Natural killer cell (primary cell): ENCODE measurements around the gene FHOD3. TPM values are rescaled to one million over a fixed set of nuclear protein-coding genes. Genes with fewer than 3 reads are reported as not detected.

Source experiments
- ATAC-seq, 3 donors: fragments of 150-1000 bp in 2 of 3; fragments of 200-7000 bp in 1 of 3; cut with Tn5 transposase; 1 replicate in 1 of 3; 2 replicates in 2 of 3; pipeline ENCODE4 v1.10.0; 2021; ENCODE audit warnings: mild to moderate bottlenecking in 2 of 3, moderate library complexity in 2 of 3
- DNase-seq, 2 donors: peaks; one replicate each; pipeline versions ENCODE4 v3.0.0 to v3.0.0-alpha.2; 2013 to 2021; ENCODE audit warnings: mixed read lengths in 1 of 2
- H3K27ac ChIP-seq: one replicate; pipeline ENCODE4 v1.5.1; 2013; ENCODE audit warnings: mild to moderate bottlenecking, low read length
- H3K27me3 ChIP-seq: one replicate; pipeline ENCODE4 v1.6.1; 2013; ENCODE audit warnings: low read length; ENCODE audit not compliant: control insufficient read depth, insufficient read depth
- H3K36me3 ChIP-seq: one replicate; pipeline ENCODE4 v1.6.1; 2013; ENCODE audit warnings: low read length; ENCODE audit not compliant: control insufficient read depth, insufficient read depth
- H3K4me1 ChIP-seq: one replicate; pipeline ENCODE4 v1.6.1; 2013; ENCODE audit warnings: low read length; ENCODE audit not compliant: control insufficient read depth, insufficient read depth
- H3K4me3 ChIP-seq: one replicate; pipeline ENCODE4 v1.5.1; 2013; ENCODE audit warnings: low read length
- H3K9me3 ChIP-seq: one replicate; pipeline ENCODE4 v1.6.1; 2013; ENCODE audit warnings: low read length; ENCODE audit not compliant: control insufficient read depth, insufficient read depth
- H3K27ac Mint-ChIP-seq, 2 donors: one replicate each; pipeline ENCODE4 v1.8.0; 2022; ENCODE audit warnings: mild to moderate bottlenecking in 2 of 2, mixed read lengths in 2 of 2, moderate library complexity in 1 of 2
- H3K27me3 Mint-ChIP-seq, 2 donors: one replicate each; pipeline ENCODE4 v1.8.0; 2022; ENCODE audit warnings: low read depth in 2 of 2, mixed read lengths in 2 of 2
- H3K36me3 Mint-ChIP-seq: one replicate; pipeline ENCODE4 v1.8.0; 2022; ENCODE audit warnings: mixed read lengths
- H3K4me1 Mint-ChIP-seq, 2 donors: one replicate each; pipeline ENCODE4 v1.8.0; 2022; ENCODE audit warnings: mixed read lengths in 2 of 2
- H3K4me3 Mint-ChIP-seq: one replicate; pipeline ENCODE4 v1.8.0; 2022; ENCODE audit warnings: mild to moderate bottlenecking, moderate library complexity, mixed read lengths
- H3K9me3 Mint-ChIP-seq, 2 donors: one replicate each; pipeline ENCODE4 v1.8.0; 2022; ENCODE audit warnings: mixed read lengths in 2 of 2
- WGBS: methylation state at CpG from one replicate; pipeline ENCODE4 v1.1.7; 2013; ENCODE audit warnings: missing lambda C conversion rate; ENCODE audit not compliant: insufficient coverage; 5-methylcytosine and 5-hydroxymethylcytosine counted together
- intact Hi-C: fragments of 100-400 bp; cut with micrococcal nuclease; formaldehyde crosslinking; loops from one replicate; pipeline ENCODE4 v1.14.2; 2022
- total RNA-seq, 4 donors: library from RNA; stranded (reverse); fragments of 120-200 nt in 1 of 4; gene quantifications; one replicate each; pipeline versions ENCODE4 v1.2.3 to v1.2.4, GENCODE V29; 2013 to 2022
- TF ChIP-seq, protein P1 (sequence below): fragments of 200-600 bp; IDR thresholded peaks from one replicate; pipeline ENCODE4 v1.8.0; 2022; ENCODE audit warnings: antibody characterized with exemption

Gene FHOD3
- total RNA-seq, 3 donors from 2014 or later (not counting 1 experiment from before 2014, with no cell fraction given), result not detected

DNA sequence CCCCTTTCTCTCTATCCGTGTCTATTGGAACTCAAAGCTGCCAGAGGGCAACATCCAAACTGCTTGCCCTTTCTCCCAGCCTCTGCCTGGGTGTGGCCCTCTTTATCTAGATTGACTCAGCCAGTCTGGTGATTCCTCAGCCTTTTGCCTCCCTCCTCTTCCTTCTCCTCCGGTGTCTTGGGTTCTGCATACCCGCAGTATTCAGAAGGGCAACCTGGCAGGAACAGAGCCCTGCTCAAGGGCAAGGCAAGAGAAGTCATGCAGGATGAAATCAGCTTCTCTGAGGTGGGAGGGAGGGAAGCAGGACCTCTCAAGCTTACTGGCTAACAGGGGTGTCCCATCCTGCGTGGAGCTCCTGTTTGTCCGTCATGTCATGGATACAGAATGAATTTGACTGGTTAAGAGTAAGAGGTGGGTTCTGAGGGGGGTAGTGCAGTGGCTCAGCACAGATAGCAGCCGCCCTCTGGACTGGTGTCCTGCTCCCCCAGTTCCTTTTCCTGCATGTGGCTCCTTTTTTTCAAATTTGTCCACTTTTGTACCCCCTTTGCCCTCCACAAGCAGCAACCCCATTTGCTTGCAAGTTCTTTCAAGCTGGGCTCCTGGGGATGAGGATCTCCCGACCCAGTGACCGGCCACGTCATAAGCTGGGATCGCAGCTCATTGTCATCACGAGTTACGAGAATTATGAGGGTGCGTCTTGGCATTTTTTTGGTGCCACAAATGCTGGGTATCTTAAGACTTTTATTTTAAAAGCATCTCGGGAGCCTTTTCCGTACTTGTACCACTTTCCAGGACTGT lies 154.1 kb downstream of the FHOD3 start:
- Histone ChIP-seq H3K4me1 (no peaks in the 10 kb centered on the region), H3K9me3 (no peaks in the 10 kb centered on the region), H3K36me3 (no peaks in the 10 kb centered on the region), H3K4me3 (no peak overlapping the region), H3K27me3 (no peaks in the 10 kb centered on the region), H3K27ac (no peak overlapping the region)
- TF ChIP-seq, protein P1, sequence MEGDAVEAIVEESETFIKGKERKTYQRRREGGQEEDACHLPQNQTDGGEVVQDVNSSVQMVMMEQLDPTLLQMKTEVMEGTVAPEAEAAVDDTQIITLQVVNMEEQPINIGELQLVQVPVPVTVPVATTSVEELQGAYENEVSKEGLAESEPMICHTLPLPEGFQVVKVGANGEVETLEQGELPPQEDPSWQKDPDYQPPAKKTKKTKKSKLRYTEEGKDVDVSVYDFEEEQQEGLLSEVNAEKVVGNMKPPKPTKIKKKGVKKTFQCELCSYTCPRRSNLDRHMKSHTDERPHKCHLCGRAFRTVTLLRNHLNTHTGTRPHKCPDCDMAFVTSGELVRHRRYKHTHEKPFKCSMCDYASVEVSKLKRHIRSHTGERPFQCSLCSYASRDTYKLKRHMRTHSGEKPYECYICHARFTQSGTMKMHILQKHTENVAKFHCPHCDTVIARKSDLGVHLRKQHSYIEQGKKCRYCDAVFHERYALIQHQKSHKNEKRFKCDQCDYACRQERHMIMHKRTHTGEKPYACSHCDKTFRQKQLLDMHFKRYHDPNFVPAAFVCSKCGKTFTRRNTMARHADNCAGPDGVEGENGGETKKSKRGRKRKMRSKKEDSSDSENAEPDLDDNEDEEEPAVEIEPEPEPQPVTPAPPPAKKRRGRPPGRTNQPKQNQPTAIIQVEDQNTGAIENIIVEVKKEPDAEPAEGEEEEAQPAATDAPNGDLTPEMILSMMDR, result no peak
- Mint-ChIP-seq H3K9me3 (no peaks in the 10 kb centered on the region), H3K27me3 (peaks cover 0 to 11% of the 10 kb centered on the region in 2 donors), H3K4me1 (no peaks in the 10 kb centered on the region), H3K27ac (no peak overlapping the region), H3K4me3 (no peak overlapping the region), H3K36me3 (no peaks in the 10 kb centered on the region)
- intact Hi-C loops, result no loop called here
- 86% methylated on average over 15 of the region's 15 CpGs for WGBS
- DNase-seq (no peak), ATAC-seq (no peak)

DNA sequence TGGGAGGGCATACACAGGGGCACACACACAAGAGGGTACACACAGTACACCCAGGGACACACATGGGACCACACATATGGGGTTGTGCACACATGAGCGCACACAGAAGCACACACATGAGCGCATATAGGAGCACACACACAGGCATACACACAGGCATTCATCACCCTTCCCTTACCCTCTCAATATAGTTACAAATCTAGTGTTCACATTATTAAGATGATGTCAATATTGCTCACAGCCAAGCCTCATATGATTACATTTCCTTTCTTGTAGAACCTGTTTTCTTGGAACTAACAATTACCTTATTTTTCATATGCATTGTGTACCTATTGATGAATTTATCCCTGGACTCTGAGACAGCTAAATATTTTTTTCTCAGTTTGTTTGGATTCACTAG lies 156.7 kb downstream of the FHOD3 start:
- TF ChIP-seq, protein P1, result no peak
- intact Hi-C loops, result no loop called here
- Mint-ChIP-seq H3K4me3 (no peak overlapping the region), H3K36me3 (no peaks in the 10 kb centered on the region), H3K27ac (no peak overlapping the region), H3K27me3 (peaks cover 0 to 11% of the 10 kb centered on the region in 2 donors), H3K9me3 (peaks cover 0 to 2% of the 10 kb centered on the region in 2 donors), H3K4me1 (no peaks in the 10 kb centered on the region)
- 92% methylated on average over 2 of the region's 2 CpGs for WGBS
- no peak for DNase-seq
- no peaks in the 10 kb centered on the region for H3K36me3 ChIP-seq
- H3K27ac ChIP-seq, result no peak overlapping the region
- no peaks in the 10 kb centered on the region for H3K27me3 ChIP-seq
- H3K9me3 ChIP-seq, result no peaks in the 10 kb centered on the region
- no peak for ATAC-seq
- no peaks in the 10 kb centered on the region for H3K4me1 ChIP-seq
- H3K4me3 ChIP-seq, result no peak overlapping the region

DNA sequence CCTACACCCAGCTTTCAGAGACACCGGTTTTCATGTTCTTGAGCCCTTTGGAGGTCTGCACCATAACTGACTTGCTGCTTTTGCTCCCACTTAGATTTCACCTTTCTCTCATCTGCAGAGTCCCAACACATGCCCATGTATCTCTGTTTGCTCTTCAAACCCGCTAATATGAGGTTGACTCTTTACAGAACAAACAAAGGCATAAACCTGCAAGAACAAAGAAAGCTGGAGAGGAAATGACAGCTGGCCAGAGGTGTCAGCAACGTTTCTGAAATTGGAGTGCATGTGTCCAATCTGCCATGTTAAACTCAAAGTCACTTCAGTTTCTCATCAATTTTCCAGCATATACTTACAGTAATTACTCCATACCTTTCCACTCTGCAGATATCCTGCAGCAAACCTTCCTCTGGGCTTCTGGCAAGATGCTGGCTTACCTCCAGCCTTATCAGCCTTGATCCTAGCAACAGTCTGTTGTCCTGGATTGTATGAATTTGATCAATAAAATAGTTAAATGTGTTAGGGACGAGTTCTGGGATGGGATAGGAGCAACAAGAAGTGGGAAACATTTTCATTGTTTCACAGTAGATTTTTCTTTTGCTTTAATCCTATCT lies 157.4 kb downstream of the FHOD3 start:
- Histone ChIP-seq H3K4me3 (no peak overlapping the region), H3K36me3 (no peaks in the 10 kb centered on the region), H3K27me3 (no peaks in the 10 kb centered on the region), H3K9me3 (no peaks in the 10 kb centered on the region), H3K27ac (no peak overlapping the region), H3K4me1 (no peaks in the 10 kb centered on the region)
- TF ChIP-seq, protein P1, result no peak
- DNase-seq (no peak), ATAC-seq (no peak)
- H3K36me3 Mint-ChIP-seq, result no peaks in the 10 kb centered on the region
- H3K27ac Mint-ChIP-seq, result no peak overlapping the region
- no peaks in the 10 kb centered on the region for H3K4me1 Mint-ChIP-seq
- WGBS, result 64% methylated on average over 3 of the region's 4 CpGs
- H3K4me3 Mint-ChIP-seq, result no peak overlapping the region
- peaks cover 0 to 2% of the 10 kb centered on the region in 2 donors for H3K9me3 Mint-ChIP-seq
- intact Hi-C loops, result no loop called here
- peaks cover 0 to 11% of the 10 kb centered on the region in 2 donors for H3K27me3 Mint-ChIP-seq
